ENCODE results near the gene TCERG1L. TPM values are rescaled to one million over a fixed set of nuclear protein-coding genes. Genes with fewer than 3 reads are reported as not detected.
A peak's percentile ranks its signal among the peaks of the same experiment; 100 is the strongest.

TCERG1L gene
- total and polyA plus RNA-seq, 3 experiments from 2014 or later = 0.07 to 0.93 (median 0.68) TPM

DNA sequence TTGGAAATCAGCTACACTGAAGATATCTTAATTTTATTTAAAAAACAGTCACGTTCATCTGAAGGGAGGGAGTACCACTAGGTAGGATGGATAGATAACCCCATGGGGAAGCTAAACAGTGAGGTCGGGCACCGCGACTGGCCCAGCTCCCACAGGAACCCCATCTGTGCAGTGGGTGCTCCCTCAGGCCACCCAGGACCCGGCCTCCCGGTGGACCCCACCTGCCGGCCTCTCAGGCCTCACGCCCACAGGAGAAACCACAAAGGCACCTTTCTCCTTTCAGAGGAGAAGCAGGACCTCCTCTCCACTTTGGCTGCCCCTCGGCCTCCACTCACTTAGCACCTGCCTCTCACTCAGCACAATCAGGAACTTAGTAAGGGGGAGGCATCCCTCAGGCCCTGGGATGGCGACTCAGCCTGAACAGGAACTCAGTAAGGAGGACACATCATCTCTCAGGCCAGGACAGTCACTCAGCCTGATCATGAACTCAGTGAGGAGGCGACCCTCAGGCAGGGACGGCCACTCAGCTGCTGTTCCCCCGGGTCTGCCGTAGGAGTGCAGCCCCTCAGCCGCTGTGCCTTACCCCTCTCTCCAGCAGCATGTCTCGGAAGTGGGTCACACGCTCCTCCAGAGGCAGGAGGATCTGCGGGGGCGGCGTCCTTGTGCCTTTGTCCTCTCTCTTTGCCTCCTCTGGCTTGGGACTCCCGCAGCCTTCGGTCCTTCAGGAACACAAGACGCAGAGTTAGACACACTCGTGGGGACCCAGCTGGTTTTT lies 195.1 kb downstream of the TCERG1L start:
- POLR2A ChIA-PET = no interaction called here
- Mint-ChIP-seq H3K4me3 (no peak overlapping the region), H3K27ac (no peak overlapping the region), H3K36me3 (no peaks in the 10 kb centered on the region), H3K4me1 (no peaks in the 10 kb centered on the region), H3K27me3 (peaks cover 0 to 5% of the 10 kb centered on the region in 2 donors), H3K9me3 (peaks cover 0 to 4% (median 2%) of the 10 kb centered on the region in 5 donors)
- H3K27me3 ChIP-seq (ENCODE audit: insufficient read depth, low read length, poor library complexity, severe bottlenecking) = no peaks in the 10 kb centered on the region
- H3K4me1 ChIP-seq (ENCODE audit: insufficient read depth, low read length) = no peaks in the 10 kb centered on the region
- H3K36me3 ChIP-seq (ENCODE audit: insufficient read depth, low read length) = no peaks in the 10 kb centered on the region
- H3K27ac ChIP-seq (ENCODE audit: low read depth, low read length) = no peak overlapping the region
- DNase-seq = no peak
- CTCF ChIA-PET = interaction anchor here (1.3 kb wide), 1 partner anchor 9 kb away, joined by 3 read pairs; no protein-coding TSS in a partner anchor
- H3K9me3 ChIP-seq (ENCODE audit: low read length) = no peaks in the 10 kb centered on the region
- H3K4me3 ChIP-seq (ENCODE audit: low read length) = no peak overlapping the region

DNA sequence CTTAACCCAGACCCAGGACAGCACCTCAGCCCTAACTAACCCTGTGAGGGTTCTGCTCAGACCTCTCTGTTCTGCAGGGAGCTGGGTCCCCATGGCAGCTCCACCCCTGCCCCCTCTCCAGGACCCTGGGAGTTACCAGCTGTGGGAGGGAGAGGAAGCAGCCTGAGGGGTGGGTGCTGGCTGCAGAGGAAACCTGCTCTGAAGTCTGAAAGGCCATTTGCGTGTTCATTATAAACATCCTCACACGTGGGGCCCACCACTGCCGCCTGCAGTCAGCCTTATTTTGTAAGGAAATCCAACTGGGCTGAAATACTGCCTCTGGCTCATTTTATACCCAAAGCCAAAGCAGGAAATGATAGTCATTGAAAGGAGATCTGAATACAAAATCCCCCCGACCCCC lies 195.7 kb downstream of the TCERG1L start:
- no peak for DNase-seq
- Histone ChIP-seq H3K9me3 (ENCODE audit: low read length) (no peaks in the 10 kb centered on the region), H3K27me3 (ENCODE audit: insufficient read depth, low read length, poor library complexity, severe bottlenecking) (no peaks in the 10 kb centered on the region), H3K27ac (ENCODE audit: low read depth, low read length) (no peak overlapping the region), H3K4me1 (ENCODE audit: insufficient read depth, low read length) (no peaks in the 10 kb centered on the region), H3K4me3 (ENCODE audit: low read length) (no peak overlapping the region), H3K36me3 (ENCODE audit: insufficient read depth, low read length) (no peaks in the 10 kb centered on the region)
- H3K9me3 Mint-ChIP-seq = peaks cover 0 to 6% (median 0%) of the 10 kb centered on the region in 5 donors
- ChIA-PET POLR2A (no interaction called here), CTCF (interaction anchor here (1.3 kb wide), 1 partner anchor 9 kb away, joined by 3 read pairs; no protein-coding TSS in a partner anchor)
- H3K4me1 Mint-ChIP-seq = no peaks in the 10 kb centered on the region
- no peak overlapping the region for H3K4me3 Mint-ChIP-seq
- peaks cover 0 to 5% of the 10 kb centered on the region in 2 donors for H3K27me3 Mint-ChIP-seq
- no peak overlapping the region for H3K27ac Mint-ChIP-seq
- no peaks in the 10 kb centered on the region for H3K36me3 Mint-ChIP-seq

DNA sequence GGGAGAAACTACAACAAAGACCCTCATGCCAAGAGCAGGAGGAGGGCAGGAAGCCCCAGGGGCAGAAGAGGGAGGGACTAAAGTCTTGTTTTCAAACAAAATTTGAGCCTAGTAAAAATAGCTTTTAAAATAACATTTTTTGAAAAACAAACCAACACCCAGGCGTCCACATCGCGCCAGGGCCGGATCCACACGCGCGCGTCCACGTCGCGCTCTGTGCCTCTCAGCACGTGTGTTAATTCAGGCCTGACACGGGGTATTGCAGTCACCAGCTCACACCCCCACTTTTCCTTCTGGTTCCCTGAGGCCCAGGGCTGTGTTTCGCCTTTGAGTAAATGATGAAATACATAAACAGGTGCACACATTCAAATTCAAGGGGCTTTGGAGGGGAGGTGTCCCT lies 196.2 kb downstream of the TCERG1L start:
- no peaks in the 10 kb centered on the region for H3K9me3 ChIP-seq (ENCODE audit: low read length)
- no peaks in the 10 kb centered on the region for H3K36me3 ChIP-seq (ENCODE audit: insufficient read depth, low read length)
- peaks cover 0 to 6% (median 0%) of the 10 kb centered on the region in 5 donors for H3K9me3 Mint-ChIP-seq
- no peak overlapping the region for H3K27ac ChIP-seq (ENCODE audit: low read depth, low read length)
- no peak overlapping the region for H3K4me3 Mint-ChIP-seq
- no peaks in the 10 kb centered on the region for H3K27me3 ChIP-seq (ENCODE audit: insufficient read depth, low read length, poor library complexity, severe bottlenecking)
- H3K27ac Mint-ChIP-seq = no peak overlapping the region
- DNase-seq = no peak
- H3K36me3 Mint-ChIP-seq = no peaks in the 10 kb centered on the region
- POLR2A ChIA-PET = no interaction called here
- CTCF ChIA-PET = interaction anchor here (1.3 kb wide), 1 partner anchor 10 kb away, joined by 3 read pairs; no protein-coding TSS in a partner anchor
- no peaks in the 10 kb centered on the region for H3K4me1 ChIP-seq (ENCODE audit: insufficient read depth, low read length)
- H3K4me1 Mint-ChIP-seq = no peaks in the 10 kb centered on the region
- H3K27me3 Mint-ChIP-seq = peaks cover 0 to 4% of the 10 kb centered on the region in 2 donors
- no peak overlapping the region for H3K4me3 ChIP-seq (ENCODE audit: low read length)

DNA sequence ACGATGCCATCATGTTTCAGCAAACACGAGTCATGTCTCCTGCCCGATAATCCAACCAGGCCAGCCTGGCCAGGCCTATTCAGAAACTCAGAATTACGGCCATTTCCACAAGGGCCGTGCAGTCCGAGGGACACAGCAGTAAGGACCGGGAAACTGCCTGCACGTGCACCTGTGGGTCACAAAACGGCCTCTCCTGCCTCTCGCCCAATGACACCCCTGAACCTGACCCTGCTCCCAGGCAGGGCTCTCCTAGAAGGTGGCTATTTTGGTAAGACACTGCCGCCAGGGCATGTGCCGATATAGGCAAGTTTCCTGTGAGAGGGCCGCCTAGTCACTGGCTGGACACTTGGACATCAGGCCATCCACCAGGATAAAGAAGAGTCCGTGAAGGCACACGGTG lies 196.7 kb downstream of the TCERG1L start:
- Mint-ChIP-seq H3K27ac (no peak overlapping the region), H3K4me1 (no peaks in the 10 kb centered on the region), H3K4me3 (no peak overlapping the region), H3K27me3 (no peaks in the 10 kb centered on the region), H3K9me3 (peaks cover 0 to 6% (median 0%) of the 10 kb centered on the region in 5 donors), H3K36me3 (no peaks in the 10 kb centered on the region)
- no peaks in the 10 kb centered on the region for H3K36me3 ChIP-seq (ENCODE audit: insufficient read depth, low read length)
- no peaks in the 10 kb centered on the region for H3K4me1 ChIP-seq (ENCODE audit: insufficient read depth, low read length)
- POLR2A ChIA-PET = no interaction called here
- DNase-seq = no peak
- H3K27me3 ChIP-seq (ENCODE audit: insufficient read depth, low read length, poor library complexity, severe bottlenecking) = no peaks in the 10 kb centered on the region
- no peak overlapping the region for H3K4me3 ChIP-seq (ENCODE audit: low read length)
- no peaks in the 10 kb centered on the region for H3K9me3 ChIP-seq (ENCODE audit: low read length)
- CTCF ChIA-PET = interaction anchor here (1.3 kb wide), 1 partner anchor 10 kb away, joined by 3 read pairs; no protein-coding TSS in a partner anchor
- H3K27ac ChIP-seq (ENCODE audit: low read depth, low read length) = no peak overlapping the region

DNA sequence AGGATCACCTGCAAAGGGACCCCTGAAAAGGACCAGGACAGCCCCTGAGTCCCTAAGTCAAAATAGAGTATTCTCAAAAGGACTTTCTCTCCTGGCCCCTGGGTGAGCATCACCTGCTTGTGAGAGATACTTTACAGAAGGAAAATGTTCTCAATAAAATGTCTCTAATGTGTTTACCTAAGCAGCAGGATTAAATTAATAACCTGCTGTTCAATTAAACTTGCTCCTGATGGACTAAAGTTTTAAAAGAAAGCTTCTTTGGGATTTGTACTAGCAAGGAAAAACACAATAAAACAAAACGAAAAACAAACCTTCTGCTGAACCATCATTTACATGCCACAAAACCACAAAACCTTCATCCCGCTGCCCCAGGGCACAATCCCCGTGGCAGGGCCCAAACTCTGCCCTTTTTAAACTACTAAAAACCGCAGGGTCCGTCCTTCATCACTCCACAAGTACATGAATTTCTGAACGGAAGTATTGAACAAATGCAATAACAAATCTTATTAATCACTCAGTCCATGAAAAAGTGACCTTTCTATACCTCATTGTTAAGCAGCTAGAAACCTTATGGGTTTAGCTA lies 197.7 kb downstream of the TCERG1L start:
- Histone ChIP-seq H3K36me3 (ENCODE audit: insufficient read depth, low read length) (no peaks in the 10 kb centered on the region), H3K4me3 (ENCODE audit: low read length) (no peak overlapping the region), H3K4me1 (ENCODE audit: insufficient read depth, low read length) (no peaks in the 10 kb centered on the region), H3K27me3 (ENCODE audit: insufficient read depth, low read length, poor library complexity, severe bottlenecking) (no peaks in the 10 kb centered on the region), H3K27ac (ENCODE audit: low read depth, low read length) (no peak overlapping the region), H3K9me3 (ENCODE audit: low read length) (no peaks in the 10 kb centered on the region)
- Mint-ChIP-seq H3K9me3 (peaks cover 0 to 9% (median 5%) of the 10 kb centered on the region in 5 donors), H3K4me3 (no peak overlapping the region), H3K27me3 (no peaks in the 10 kb centered on the region), H3K27ac (no peak overlapping the region), H3K36me3 (no peaks in the 10 kb centered on the region), H3K4me1 (no peaks in the 10 kb centered on the region)
- no peak for DNase-seq
- CTCF ChIA-PET = no interaction called here
- POLR2A ChIA-PET = no interaction called here

DNA sequence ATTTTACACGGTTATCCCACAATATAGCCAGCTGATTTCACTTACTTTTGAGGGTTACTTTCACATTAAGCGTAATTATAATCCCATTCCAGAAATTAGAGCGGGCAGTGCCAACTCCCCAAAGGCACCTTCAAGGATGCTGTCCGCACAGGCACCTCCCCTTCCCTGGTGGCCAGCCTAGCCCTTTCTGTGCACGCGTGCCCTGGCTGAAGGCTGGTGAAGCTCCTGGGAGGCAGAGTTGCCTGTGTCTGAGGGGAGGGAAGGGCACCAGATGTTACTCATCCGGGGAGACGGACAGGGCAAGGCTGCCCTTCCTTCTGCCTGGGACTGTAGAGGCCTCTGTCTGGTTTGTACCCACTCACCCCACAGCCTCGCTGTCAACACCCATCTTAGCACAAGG lies 198.4 kb downstream of the TCERG1L start:
- no peaks in the 10 kb centered on the region for H3K4me1 ChIP-seq (ENCODE audit: insufficient read depth, low read length)
- Mint-ChIP-seq H3K9me3 (peaks cover 0 to 6% (median 5%) of the 10 kb centered on the region in 5 donors), H3K27me3 (no peaks in the 10 kb centered on the region), H3K27ac (no peak overlapping the region), H3K4me1 (no peaks in the 10 kb centered on the region), H3K36me3 (no peaks in the 10 kb centered on the region), H3K4me3 (no peak overlapping the region)
- no peak overlapping the region for H3K4me3 ChIP-seq (ENCODE audit: low read length)
- ChIA-PET CTCF (no interaction called here), POLR2A (no interaction called here)
- no peak for DNase-seq
- no peak overlapping the region for H3K27ac ChIP-seq (ENCODE audit: low read depth, low read length)
- no peaks in the 10 kb centered on the region for H3K9me3 ChIP-seq (ENCODE audit: low read length)
- H3K36me3 ChIP-seq (ENCODE audit: insufficient read depth, low read length) = no peaks in the 10 kb centered on the region
- H3K27me3 ChIP-seq (ENCODE audit: insufficient read depth, low read length, poor library complexity, severe bottlenecking) = no peaks in the 10 kb centered on the region

DNA sequence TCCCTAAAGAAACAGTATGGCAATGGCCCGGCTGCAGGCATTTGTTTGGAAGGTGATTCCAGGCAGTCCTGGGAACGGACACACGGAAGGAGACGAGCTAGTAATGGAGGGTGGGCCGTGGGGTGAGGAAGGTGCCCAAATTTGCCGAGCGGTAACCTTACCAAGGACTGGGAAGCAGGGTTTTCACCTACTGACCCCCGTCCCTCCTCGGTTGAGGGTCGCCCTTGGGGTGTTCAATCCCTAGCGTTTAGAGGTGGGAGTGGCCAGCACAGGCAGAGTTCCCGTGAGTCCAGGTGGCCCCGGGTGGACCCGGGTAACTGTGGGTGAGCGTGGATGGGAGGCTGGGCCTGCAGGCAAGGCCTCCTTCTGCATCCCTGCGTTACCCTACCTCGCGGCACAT lies 198.8 kb downstream of the TCERG1L start:
- no peak overlapping the region for H3K4me3 Mint-ChIP-seq
- no peaks in the 10 kb centered on the region for H3K4me1 Mint-ChIP-seq
- POLR2A ChIA-PET = no interaction called here
- Histone ChIP-seq H3K4me1 (ENCODE audit: insufficient read depth, low read length) (no peaks in the 10 kb centered on the region), H3K36me3 (ENCODE audit: insufficient read depth, low read length) (no peaks in the 10 kb centered on the region), H3K4me3 (ENCODE audit: low read length) (no peak overlapping the region), H3K27ac (ENCODE audit: low read depth, low read length) (no peak overlapping the region), H3K27me3 (ENCODE audit: insufficient read depth, low read length, poor library complexity, severe bottlenecking) (no peaks in the 10 kb centered on the region), H3K9me3 (ENCODE audit: low read length) (no peaks in the 10 kb centered on the region)
- CTCF ChIA-PET = no interaction called here
- no peaks in the 10 kb centered on the region for H3K36me3 Mint-ChIP-seq
- no peaks in the 10 kb centered on the region for H3K27me3 Mint-ChIP-seq
- H3K9me3 Mint-ChIP-seq = peaks cover 0 to 9% (median 6%) of the 10 kb centered on the region in 5 donors
- peak overlapping the region in 1 of 8 donors; percentile 32 for H3K27ac Mint-ChIP-seq
- DNase-seq = no peak

DNA sequence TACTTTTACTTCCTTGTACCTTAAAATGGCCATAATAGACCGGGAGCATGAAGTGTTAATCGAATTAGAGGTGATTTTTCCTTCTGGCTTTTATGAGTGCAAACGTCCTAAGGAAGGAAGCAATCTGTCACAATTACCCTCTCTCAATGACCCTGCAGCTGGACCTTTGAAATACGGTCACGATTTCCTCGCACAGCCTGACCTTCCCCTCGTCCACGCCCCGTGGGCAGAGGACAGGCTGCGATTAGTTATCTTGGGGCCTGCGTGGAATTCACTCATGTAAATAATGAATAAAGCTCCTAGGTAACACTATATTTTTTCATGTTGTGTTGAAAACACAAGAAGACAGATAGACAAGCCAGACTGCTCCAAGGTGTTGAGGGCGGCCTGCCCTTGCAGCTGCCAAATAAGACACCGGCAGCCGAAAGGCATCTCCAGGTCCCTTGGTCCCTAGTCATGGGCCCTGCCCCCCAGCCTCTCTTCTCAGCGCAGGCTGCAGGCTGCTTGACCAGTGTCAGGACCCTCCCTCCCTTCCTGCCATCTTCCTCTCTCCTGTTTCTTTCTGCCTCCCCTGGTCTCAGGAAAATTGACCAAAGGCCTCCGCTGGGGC lies 199.9 kb downstream of the TCERG1L start:
- H3K27me3 Mint-ChIP-seq = no peaks in the 10 kb centered on the region

More for the DNA sequence above, 199.9 kb downstream of the TCERG1L start:
- Histone ChIP-seq H3K36me3 (ENCODE audit: insufficient read depth, low read length) (no peaks in the 10 kb centered on the region), H3K27ac (ENCODE audit: low read depth, low read length) (no peak overlapping the region), H3K4me1 (ENCODE audit: insufficient read depth, low read length) (no peaks in the 10 kb centered on the region), H3K4me3 (ENCODE audit: low read length) (no peak overlapping the region), H3K9me3 (ENCODE audit: low read length) (no peaks in the 10 kb centered on the region), H3K27me3 (ENCODE audit: insufficient read depth, low read length, poor library complexity, severe bottlenecking) (no peaks in the 10 kb centered on the region)
- Mint-ChIP-seq H3K36me3 (no peaks in the 10 kb centered on the region), H3K9me3 (peaks cover 0 to 10% (median 9%) of the 10 kb centered on the region in 5 donors), H3K27ac (no peak overlapping the region), H3K4me3 (no peak overlapping the region), H3K4me1 (no peaks in the 10 kb centered on the region)
- no peak for DNase-seq
- ChIA-PET CTCF (no interaction called here), POLR2A (no interaction called here)
